Stimulated activated CD4-positive, alpha-beta T cell treated with anti-CD3 and anti-CD28 coated beads, Interleukin-15, amount 100 ng/mL, for 24 hours (primary cell): ENCODE data around the gene C21orf58.
"Not testable (repeated sequence)": the region's sequence is repeated elsewhere in the genome, so short reads cannot be mapped to it uniquely, and the experiment has no call there.

ENCODE experiments used
- DNase-seq: peaks from one replicate; pipeline ENCODE4 v3.0.0-alpha.2; 2020

C21orf58 gene

GRCh38 chr21:46323710-46324389 is at the start of gene C21orf58, which contains the start of gene PCNT:
TSS of gene C21orf58 (minus strand) at chr21:46323870. CDS start at chr21:46322738, 1,132 bp downstream.
TSS of gene PCNT (plus strand) at chr21:46324156. CDS start at chr21:46324229, 73 bp downstream.
- DNase-seq: peak; percentile 97

- DNase-seq: not testable (repeated sequence)
Observed at GRCh38 chr21:46372947-46373346, 49.3 kb upstream of the C21orf58 start.

- DNase-seq: no peak
Observed at GRCh38 chr21:46372014-46372485, 48.4 kb upstream of the C21orf58 start.

GRCh38 chr21:46371204-46372013 is 47.7 kb upstream of the C21orf58 start:
- DNase-seq: no peak

- no peak for DNase-seq
Observed at GRCh38 chr21:46369520-46370235, 46.0 kb upstream of the C21orf58 start.

GRCh38 chr21:46368533-46369285 is 45.0 kb upstream of the C21orf58 start:
- peak; percentile 37 for DNase-seq

GRCh38 chr21:46366966-46367365 is 43.3 kb upstream of the C21orf58 start:
- no peak for DNase-seq

- no peak for DNase-seq
Observed at GRCh38 chr21:46366561-46366960, 42.9 kb upstream of the C21orf58 start.

- DNase-seq: no peak
Observed at GRCh38 chr21:46366091-46366490, 42.4 kb upstream of the C21orf58 start.

GRCh38 chr21:46363698-46364097 is 40.0 kb upstream of the C21orf58 start:
- no peak for DNase-seq

GRCh38 chr21:46362946-46363345 is 39.3 kb upstream of the C21orf58 start:
- no peak for DNase-seq

GRCh38 chr21:46361935-46362334 is 38.3 kb upstream of the C21orf58 start:
- DNase-seq: no peak

- no peak for DNase-seq
Observed at GRCh38 chr21:46361176-46361575, 37.5 kb upstream of the C21orf58 start.

GRCh38 chr21:46357684-46358425 is 34.2 kb upstream of the C21orf58 start:
- no peak for DNase-seq

GRCh38 chr21:46357335-46357604 is 33.6 kb upstream of the C21orf58 start:
- no peak for DNase-seq

GRCh38 chr21:46356494-46357334 is 33.0 kb upstream of the C21orf58 start:
- no peak for DNase-seq

- DNase-seq: no peak
Observed at GRCh38 chr21:46356005-46356338, 32.3 kb upstream of the C21orf58 start.

- no peak for DNase-seq
Observed at GRCh38 chr21:46355161-46356004, 31.7 kb upstream of the C21orf58 start.

GRCh38 chr21:46354518-46354917 is 30.8 kb upstream of the C21orf58 start:
- no peak for DNase-seq

- no peak for DNase-seq
Observed at GRCh38 chr21:46354046-46354445, 30.4 kb upstream of the C21orf58 start.
